WTC11 (cell line): Measurements from ENCODE around the gene PROCA1. TPM values are rescaled to one million over a fixed set of nuclear protein-coding genes. Genes with fewer than 3 reads are reported as not detected.
A peak's percentile ranks its signal among the peaks of the same experiment; 100 is the strongest.

ENCODE experiments used
- ATAC-seq: fragments of 200-7000 bp; cut with Tn5 transposase; 2 replicates; pipeline ENCODE4 v1.10.0; 2021; ENCODE audit warnings: mild to moderate bottlenecking, moderate library complexity
- CTCF ChIA-PET: fragments of 300-600 bp; sonication (Branson Sonifier 250); formaldehyde crosslinking; loops from one replicate; lab custom pipeline; 2021; ENCODE audit warnings: antibody characterized with exemption; lab: Charles Lee
- POLR2A ChIA-PET: fragments of 350-600 bp; sonication (Branson Sonifier 250); formaldehyde crosslinking; loops from one replicate; lab custom pipeline; 2021; ENCODE audit warnings: antibody characterized with exemption; lab: Charles Lee
- DNase-seq: peaks from one replicate; pipeline ENCODE4 v3.0.0; 2021; ENCODE audit warnings: low spot score
- H3K27ac Mint-ChIP-seq: 2 replicates; pipeline ENCODE4 v1.8.0; 2021; ENCODE audit warnings: mixed read lengths
- H3K27me3 Mint-ChIP-seq: 2 replicates; pipeline ENCODE4 v1.8.0; 2021; ENCODE audit warnings: low read depth, mild to moderate bottlenecking, moderate library complexity, mixed read lengths
- H3K36me3 Mint-ChIP-seq: 2 replicates; pipeline ENCODE4 v1.8.0; 2021; ENCODE audit warnings: mixed read lengths
- H3K4me1 Mint-ChIP-seq: 2 replicates; pipeline ENCODE4 v1.8.0; 2022; ENCODE audit warnings: mixed read lengths
- H3K4me3 Mint-ChIP-seq: 2 replicates; pipeline ENCODE4 v1.8.0; 2021; ENCODE audit warnings: mild to moderate bottlenecking, moderate library complexity, mixed read lengths
- H3K9me3 Mint-ChIP-seq: 2 replicates; pipeline ENCODE4 v1.8.0; 2021; ENCODE audit warnings: mixed read lengths
- FOXK1 ChIP-seq: sonication (generic); formaldehyde crosslinking; IDR thresholded peaks from 2 replicates; pipeline ENCODE4 v1.8.0; 2022; ENCODE audit warnings: mild to moderate bottlenecking, moderate library complexity, missing genetic modification reagents
- FOXP1 ChIP-seq: sonication (generic); formaldehyde crosslinking; IDR thresholded peaks from 2 replicates; pipeline ENCODE4 v1.8.0; 2022; ENCODE audit warnings: missing genetic modification reagents, mild to moderate bottlenecking, moderate library complexity, borderline replicate concordance
- HMGA2 ChIP-seq: fragments of 250-450 bp; sonication (Bioruptor Pico); IDR thresholded peaks from 2 replicates; pipeline ENCODE4 v1.4.0; 2021; ENCODE audit warnings: mild to moderate bottlenecking, moderate library complexity
- JAZF1 ChIP-seq: fragments of 250-450 bp; sonication (Bioruptor Pico); IDR thresholded peaks from 2 replicates; pipeline ENCODE4 v1.9.0; 2021; ENCODE audit warnings: moderate library complexity, mild to moderate bottlenecking, inconsistent platforms
- NFATC4 ChIP-seq: fragments of 250-450 bp; sonication (Bioruptor Pico); IDR thresholded peaks from 2 replicates; pipeline ENCODE4 v1.9.0; 2021; ENCODE audit warnings: mild to moderate bottlenecking
- NFE2L1 ChIP-seq: sonication (generic); formaldehyde crosslinking; IDR thresholded peaks from 2 replicates; pipeline ENCODE4 v1.8.1; 2023; ENCODE audit warnings: missing genetic modification reagents
- NR3C1 ChIP-seq: sonication (generic); formaldehyde crosslinking; conservative IDR thresholded peaks from 2 replicates; pipeline ENCODE4 v1.8.1; 2023; ENCODE audit warnings: low read depth, mild to moderate bottlenecking, missing genetic modification reagents
- OVOL2 ChIP-seq: fragments of 250-450 bp; sonication (Bioruptor Pico); IDR thresholded peaks from 2 replicates; pipeline ENCODE4 v1.9.0; 2021; ENCODE audit warnings: mild to moderate bottlenecking, borderline replicate concordance
- RORB ChIP-seq: fragments of 250-450 bp; sonication (Bioruptor Pico); IDR thresholded peaks from 2 replicates; pipeline ENCODE4 v1.9.0; 2021; ENCODE audit warnings: mild to moderate bottlenecking
- ZNF138 ChIP-seq: sonication (generic); formaldehyde crosslinking; conservative IDR thresholded peaks from 2 replicates; pipeline ENCODE4 v1.8.1; 2022; ENCODE audit warnings: mild to moderate bottlenecking, moderate library complexity, missing genetic modification reagents
- ZNF317 ChIP-seq: sonication (generic); formaldehyde crosslinking; IDR thresholded peaks from 2 replicates; pipeline ENCODE4 v1.8.1; 2023; ENCODE audit warnings: low read depth, mild to moderate bottlenecking, moderate library complexity, missing genetic modification reagents, borderline replicate concordance
- total RNA-seq: library from RNA; stranded (reverse); gene quantifications from 3 replicates; pipeline ENCODE4 v1.2.3, GENCODE V29; 2021
- TF ChIP-seq, protein P1 (sequence below): sonication (generic); formaldehyde crosslinking; IDR thresholded peaks from 2 replicates; pipeline ENCODE4 v1.8.1; 2023; ENCODE audit warnings: mild to moderate bottlenecking, missing genetic modification reagents, moderate library complexity
- TF ChIP-seq, protein P2 (sequence below): sonication (generic); formaldehyde crosslinking; IDR thresholded peaks from 2 replicates; pipeline ENCODE4 v1.8.1; 2022; ENCODE audit warnings: mild to moderate bottlenecking, missing genetic modification reagents, moderate library complexity, borderline replicate concordance
- TF ChIP-seq, protein P3 (sequence below): sonication (generic); formaldehyde crosslinking; IDR thresholded peaks from 2 replicates; pipeline ENCODE4 v1.8.0; 2023; ENCODE audit warnings: mild to moderate bottlenecking, missing genetic modification reagents
- TF ChIP-seq, protein P4 (sequence below): fragments of 250-450 bp; sonication (Bioruptor Pico); conservative IDR thresholded peaks from 2 replicates; pipeline ENCODE4 v1.9.0; 2021; ENCODE audit warnings: mild to moderate bottlenecking
- TF ChIP-seq, protein P5 (sequence below): sonication (generic); formaldehyde crosslinking; IDR thresholded peaks from 2 replicates; pipeline ENCODE4 v1.8.1; 2023; ENCODE audit warnings: mild to moderate bottlenecking, missing genetic modification reagents
- TF ChIP-seq, protein P6 (sequence below): sonication (generic); formaldehyde crosslinking; IDR thresholded peaks from 2 replicates; pipeline ENCODE4 v1.8.0; 2023; ENCODE audit warnings: missing genetic modification reagents, mild to moderate bottlenecking, borderline replicate concordance

The PROCA1 gene
- total RNA-seq, 1 experiment from 2014 or later = 28.4 TPM

DNA sequence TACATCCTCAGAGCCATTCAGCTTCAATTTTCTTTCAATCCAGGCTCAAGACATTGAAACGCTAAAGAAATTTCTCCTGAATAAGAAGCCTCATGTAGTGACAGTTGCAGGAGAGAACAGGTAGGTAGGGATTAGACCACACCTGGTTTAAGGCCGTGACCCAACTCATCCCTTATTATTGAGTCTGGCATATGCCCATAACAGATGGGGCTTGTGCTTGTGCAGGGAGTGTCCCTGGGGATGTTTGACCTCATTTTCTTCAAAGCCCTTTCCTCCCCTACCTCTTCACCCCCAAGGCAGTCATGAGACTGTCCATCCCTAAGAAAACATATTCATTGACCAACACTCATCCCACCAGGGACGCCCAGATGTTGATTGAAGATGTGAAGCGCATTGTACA is 25.4 kb downstream of the PROCA1 start:
- ATAC-seq (no peak), DNase-seq (no peak)
- no peak overlapping the region for H3K4me3 Mint-ChIP-seq
- CTCF ChIA-PET = no interaction called here
- H3K36me3 Mint-ChIP-seq = peaks cover 97% of the 10 kb centered on the region
- no peak overlapping the region for H3K27ac Mint-ChIP-seq
- H3K4me1 Mint-ChIP-seq = no peaks in the 10 kb centered on the region
- no peaks in the 10 kb centered on the region for H3K9me3 Mint-ChIP-seq
- POLR2A ChIA-PET = no interaction called here
- no peaks in the 10 kb centered on the region for H3K27me3 Mint-ChIP-seq
- TF ChIP-seq, protein P1, sequence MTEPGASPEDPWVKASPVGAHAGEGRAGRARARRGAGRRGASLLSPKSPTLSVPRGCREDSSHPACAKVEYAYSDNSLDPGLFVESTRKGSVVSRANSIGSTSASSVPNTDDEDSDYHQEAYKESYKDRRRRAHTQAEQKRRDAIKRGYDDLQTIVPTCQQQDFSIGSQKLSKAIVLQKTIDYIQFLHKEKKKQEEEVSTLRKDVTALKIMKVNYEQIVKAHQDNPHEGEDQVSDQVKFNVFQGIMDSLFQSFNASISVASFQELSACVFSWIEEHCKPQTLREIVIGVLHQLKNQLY (CRISPR knock-in tag) = no peak

DNA sequence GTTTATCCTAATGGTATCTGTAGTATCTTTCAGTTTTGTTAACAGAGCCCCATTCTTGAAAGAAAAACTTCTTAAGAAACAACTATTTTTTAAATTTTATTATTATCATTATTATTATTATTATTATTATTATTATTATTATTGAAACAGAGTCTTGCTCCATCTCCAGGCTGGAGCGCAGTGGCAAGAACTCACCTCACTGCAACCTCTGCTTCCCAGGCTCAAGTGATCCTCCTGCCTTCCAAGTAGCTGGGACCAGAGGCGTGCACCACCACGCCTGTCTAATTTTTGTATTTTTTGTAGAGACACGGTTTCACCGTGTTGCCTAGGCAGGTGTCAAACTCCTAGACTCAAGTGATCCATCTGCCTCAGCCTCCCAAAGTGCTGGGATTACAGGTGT is 26.3 kb downstream of the PROCA1 start:
- Mint-ChIP-seq H3K27ac (no peak overlapping the region), H3K36me3 (peaks cover 93% of the 10 kb centered on the region), H3K9me3 (no peaks in the 10 kb centered on the region), H3K4me1 (no peaks in the 10 kb centered on the region), H3K4me3 (no peak overlapping the region), H3K27me3 (no peaks in the 10 kb centered on the region)
- DNase-seq = no peak
- 0 out of 2 replicates have a peak, but pooled peaks have one; percentile 10 for TF ChIP-seq HMGA2 (CRISPR knock-in tag)
- TF ChIP-seq, protein P2, sequence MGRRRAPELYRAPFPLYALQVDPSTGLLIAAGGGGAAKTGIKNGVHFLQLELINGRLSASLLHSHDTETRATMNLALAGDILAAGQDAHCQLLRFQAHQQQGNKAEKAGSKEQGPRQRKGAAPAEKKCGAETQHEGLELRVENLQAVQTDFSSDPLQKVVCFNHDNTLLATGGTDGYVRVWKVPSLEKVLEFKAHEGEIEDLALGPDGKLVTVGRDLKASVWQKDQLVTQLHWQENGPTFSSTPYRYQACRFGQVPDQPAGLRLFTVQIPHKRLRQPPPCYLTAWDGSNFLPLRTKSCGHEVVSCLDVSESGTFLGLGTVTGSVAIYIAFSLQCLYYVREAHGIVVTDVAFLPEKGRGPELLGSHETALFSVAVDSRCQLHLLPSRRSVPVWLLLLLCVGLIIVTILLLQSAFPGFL = no peak
- no peak for TF ChIP-seq NFE2L1 (CRISPR knock-in tag)
- TF ChIP-seq RORB (CRISPR knock-in tag) = no peak
- CTCF ChIA-PET = no interaction called here
- no peak for ATAC-seq
- POLR2A ChIA-PET = no interaction called here

DNA sequence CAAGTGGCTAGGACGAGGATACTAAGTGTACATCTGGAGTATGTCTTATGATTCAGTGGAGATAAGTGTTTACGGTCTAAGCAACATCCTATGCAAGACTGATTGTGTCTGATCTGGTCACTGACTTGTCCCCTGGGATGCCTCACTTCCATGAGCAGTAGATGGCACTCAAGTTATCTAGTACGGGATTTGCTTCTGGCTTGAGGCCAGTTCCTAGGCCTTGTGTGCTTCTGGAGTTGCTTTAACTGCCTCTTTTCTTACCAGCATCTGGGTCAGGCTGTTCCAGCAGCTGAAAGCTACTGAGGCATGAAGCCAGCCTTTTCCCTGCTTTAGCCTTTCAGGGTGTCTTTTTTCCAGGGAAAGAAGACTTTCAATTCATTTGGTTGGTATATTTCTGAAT is 26.7 kb downstream of the PROCA1 start:
- CTCF ChIA-PET = no interaction called here
- no peak for ATAC-seq
- H3K27ac Mint-ChIP-seq = no peak overlapping the region
- H3K4me3 Mint-ChIP-seq = no peak overlapping the region
- no peaks in the 10 kb centered on the region for H3K9me3 Mint-ChIP-seq
- no peaks in the 10 kb centered on the region for H3K27me3 Mint-ChIP-seq
- no peaks in the 10 kb centered on the region for H3K4me1 Mint-ChIP-seq
- peaks cover 89% of the 10 kb centered on the region for H3K36me3 Mint-ChIP-seq
- no peak for DNase-seq
- POLR2A ChIA-PET = no interaction called here
- TF ChIP-seq, protein P3, sequence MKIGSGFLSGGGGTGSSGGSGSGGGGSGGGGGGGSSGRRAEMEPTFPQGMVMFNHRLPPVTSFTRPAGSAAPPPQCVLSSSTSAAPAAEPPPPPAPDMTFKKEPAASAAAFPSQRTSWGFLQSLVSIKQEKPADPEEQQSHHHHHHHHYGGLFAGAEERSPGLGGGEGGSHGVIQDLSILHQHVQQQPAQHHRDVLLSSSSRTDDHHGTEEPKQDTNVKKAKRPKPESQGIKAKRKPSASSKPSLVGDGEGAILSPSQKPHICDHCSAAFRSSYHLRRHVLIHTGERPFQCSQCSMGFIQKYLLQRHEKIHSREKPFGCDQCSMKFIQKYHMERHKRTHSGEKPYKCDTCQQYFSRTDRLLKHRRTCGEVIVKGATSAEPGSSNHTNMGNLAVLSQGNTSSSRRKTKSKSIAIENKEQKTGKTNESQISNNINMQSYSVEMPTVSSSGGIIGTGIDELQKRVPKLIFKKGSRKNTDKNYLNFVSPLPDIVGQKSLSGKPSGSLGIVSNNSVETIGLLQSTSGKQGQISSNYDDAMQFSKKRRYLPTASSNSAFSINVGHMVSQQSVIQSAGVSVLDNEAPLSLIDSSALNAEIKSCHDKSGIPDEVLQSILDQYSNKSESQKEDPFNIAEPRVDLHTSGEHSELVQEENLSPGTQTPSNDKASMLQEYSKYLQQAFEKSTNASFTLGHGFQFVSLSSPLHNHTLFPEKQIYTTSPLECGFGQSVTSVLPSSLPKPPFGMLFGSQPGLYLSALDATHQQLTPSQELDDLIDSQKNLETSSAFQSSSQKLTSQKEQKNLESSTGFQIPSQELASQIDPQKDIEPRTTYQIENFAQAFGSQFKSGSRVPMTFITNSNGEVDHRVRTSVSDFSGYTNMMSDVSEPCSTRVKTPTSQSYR = no peak
- no peak for TF ChIP-seq ZNF138
- TF ChIP-seq OVOL2 (CRISPR knock-in tag) = no peak
- no peak for TF ChIP-seq FOXK1 (CRISPR knock-in tag)
- TF ChIP-seq, protein P4, sequence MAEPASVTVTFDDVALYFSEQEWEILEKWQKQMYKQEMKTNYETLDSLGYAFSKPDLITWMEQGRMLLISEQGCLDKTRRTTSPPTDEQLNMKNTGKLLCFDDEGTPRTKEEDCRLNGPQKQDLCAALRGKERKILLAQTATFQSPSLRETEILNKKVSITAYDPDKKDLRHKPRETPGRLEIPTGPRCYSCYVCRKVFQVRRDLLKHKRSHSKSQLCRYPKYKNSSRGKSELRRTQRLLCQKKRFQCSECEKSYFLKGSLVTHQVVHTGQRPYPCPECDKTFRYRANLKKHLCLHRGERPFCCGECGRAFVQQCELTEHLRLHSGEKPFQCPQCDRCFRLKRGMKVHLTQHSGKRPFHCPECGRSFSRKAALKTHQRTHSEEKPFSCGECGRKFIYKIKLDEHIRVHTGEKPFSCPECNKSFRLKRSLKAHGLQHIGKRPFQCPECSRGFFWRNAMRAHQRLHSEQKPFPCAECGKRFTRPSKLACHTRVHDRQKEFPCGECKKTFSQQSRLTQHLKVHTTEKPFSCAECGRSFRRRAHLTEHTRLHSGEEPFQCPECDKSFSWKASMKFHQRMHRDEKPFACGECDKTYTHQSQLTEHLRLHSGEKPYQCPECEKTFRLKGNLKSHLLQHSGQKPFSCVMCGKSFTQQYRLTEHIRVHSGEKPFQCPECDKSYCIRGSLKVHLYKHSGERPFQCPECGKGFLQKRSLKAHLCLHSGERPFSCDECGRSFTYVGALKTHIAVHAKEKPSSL (CRISPR knock-in tag) = no peak
- TF ChIP-seq NR3C1 (CRISPR knock-in tag) = no peak
- no peak for TF ChIP-seq ZNF317 (CRISPR knock-in tag)
- TF ChIP-seq, protein P5, sequence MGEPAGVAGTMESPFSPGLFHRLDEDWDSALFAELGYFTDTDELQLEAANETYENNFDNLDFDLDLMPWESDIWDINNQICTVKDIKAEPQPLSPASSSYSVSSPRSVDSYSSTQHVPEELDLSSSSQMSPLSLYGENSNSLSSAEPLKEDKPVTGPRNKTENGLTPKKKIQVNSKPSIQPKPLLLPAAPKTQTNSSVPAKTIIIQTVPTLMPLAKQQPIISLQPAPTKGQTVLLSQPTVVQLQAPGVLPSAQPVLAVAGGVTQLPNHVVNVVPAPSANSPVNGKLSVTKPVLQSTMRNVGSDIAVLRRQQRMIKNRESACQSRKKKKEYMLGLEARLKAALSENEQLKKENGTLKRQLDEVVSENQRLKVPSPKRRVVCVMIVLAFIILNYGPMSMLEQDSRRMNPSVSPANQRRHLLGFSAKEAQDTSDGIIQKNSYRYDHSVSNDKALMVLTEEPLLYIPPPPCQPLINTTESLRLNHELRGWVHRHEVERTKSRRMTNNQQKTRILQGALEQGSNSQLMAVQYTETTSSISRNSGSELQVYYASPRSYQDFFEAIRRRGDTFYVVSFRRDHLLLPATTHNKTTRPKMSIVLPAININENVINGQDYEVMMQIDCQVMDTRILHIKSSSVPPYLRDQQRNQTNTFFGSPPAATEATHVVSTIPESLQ (CRISPR knock-in tag) = no peak
- TF ChIP-seq, protein P6, sequence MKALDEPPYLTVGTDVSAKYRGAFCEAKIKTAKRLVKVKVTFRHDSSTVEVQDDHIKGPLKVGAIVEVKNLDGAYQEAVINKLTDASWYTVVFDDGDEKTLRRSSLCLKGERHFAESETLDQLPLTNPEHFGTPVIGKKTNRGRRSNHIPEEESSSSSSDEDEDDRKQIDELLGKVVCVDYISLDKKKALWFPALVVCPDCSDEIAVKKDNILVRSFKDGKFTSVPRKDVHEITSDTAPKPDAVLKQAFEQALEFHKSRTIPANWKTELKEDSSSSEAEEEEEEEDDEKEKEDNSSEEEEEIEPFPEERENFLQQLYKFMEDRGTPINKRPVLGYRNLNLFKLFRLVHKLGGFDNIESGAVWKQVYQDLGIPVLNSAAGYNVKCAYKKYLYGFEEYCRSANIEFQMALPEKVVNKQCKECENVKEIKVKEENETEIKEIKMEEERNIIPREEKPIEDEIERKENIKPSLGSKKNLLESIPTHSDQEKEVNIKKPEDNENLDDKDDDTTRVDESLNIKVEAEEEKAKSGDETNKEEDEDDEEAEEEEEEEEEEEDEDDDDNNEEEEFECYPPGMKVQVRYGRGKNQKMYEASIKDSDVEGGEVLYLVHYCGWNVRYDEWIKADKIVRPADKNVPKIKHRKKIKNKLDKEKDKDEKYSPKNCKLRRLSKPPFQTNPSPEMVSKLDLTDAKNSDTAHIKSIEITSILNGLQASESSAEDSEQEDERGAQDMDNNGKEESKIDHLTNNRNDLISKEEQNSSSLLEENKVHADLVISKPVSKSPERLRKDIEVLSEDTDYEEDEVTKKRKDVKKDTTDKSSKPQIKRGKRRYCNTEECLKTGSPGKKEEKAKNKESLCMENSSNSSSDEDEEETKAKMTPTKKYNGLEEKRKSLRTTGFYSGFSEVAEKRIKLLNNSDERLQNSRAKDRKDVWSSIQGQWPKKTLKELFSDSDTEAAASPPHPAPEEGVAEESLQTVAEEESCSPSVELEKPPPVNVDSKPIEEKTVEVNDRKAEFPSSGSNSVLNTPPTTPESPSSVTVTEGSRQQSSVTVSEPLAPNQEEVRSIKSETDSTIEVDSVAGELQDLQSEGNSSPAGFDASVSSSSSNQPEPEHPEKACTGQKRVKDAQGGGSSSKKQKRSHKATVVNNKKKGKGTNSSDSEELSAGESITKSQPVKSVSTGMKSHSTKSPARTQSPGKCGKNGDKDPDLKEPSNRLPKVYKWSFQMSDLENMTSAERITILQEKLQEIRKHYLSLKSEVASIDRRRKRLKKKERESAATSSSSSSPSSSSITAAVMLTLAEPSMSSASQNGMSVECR = no peak
- TF ChIP-seq, protein P2 = no peak
- no peak for TF ChIP-seq JAZF1
- no peak for TF ChIP-seq FOXP1
- no peak for TF ChIP-seq NFATC4 (CRISPR knock-in tag)
